GM23248 (cell line): Measurements from ENCODE around the gene USP28.

ENCODE experiments used
- EZH2 ChIP-seq: fragments of 200-600 bp; sonication (generic); IDR thresholded peaks from 2 replicates; pipeline ENCODE4 v1.6.1; 2018; ENCODE audit warnings: antibody characterized with exemption, mild to moderate bottlenecking; ENCODE audit not compliant: insufficient read depth, poor library complexity, severe bottlenecking
- EZH2phosphoT487 ChIP-seq: fragments of 200-600 bp; sonication (generic); IDR thresholded peaks from 2 replicates; pipeline ENCODE4 v1.6.1; 2018; ENCODE audit warnings: antibody characterized with exemption, moderate library complexity, mild to moderate bottlenecking, low read depth; ENCODE audit not compliant: insufficient read depth

- TF ChIP-seq EZH2 (no peak), EZH2phosphoT487 (no peak)
Observed at GRCh38 chr11:113907681-113908080, 32.3 kb upstream of the USP28 start.
